BJ (cell line): ENCODE data around the gene RASGRF1. TPM values are rescaled to one million over a fixed set of nuclear protein-coding genes. Genes with fewer than 3 reads are reported as not detected.

Source experiments
- CTCF ChIA-PET: fragments of 350-600 bp; formaldehyde crosslinking; extraction: SDS; loops from one replicate; lab custom pipeline; 2021; ENCODE audit warnings: antibody characterized with exemption, inconsistent platforms; lab: Yijun Ruan, JAX
- POLR2A ChIA-PET: fragments of 300-600 bp; sonication (Branson Sonifier 250); formaldehyde crosslinking; extraction: SDS; loops from one replicate; lab custom pipeline; 2021; ENCODE audit warnings: antibody characterized with exemption; lab: Charles Lee
- DNase-seq: peaks from one replicate; pipeline ENCODE4 v3.0.0-alpha.2; 2011; ENCODE audit warnings: low read depth
- H3K27me3 ChIP-seq: 2 replicates; pipeline ENCODE4 v1.6.0; 2011; ENCODE audit warnings: low read length; ENCODE audit not compliant: control insufficient read depth, insufficient read depth
- H3K36me3 ChIP-seq: 2 replicates; pipeline ENCODE4 v1.5.1; 2011; ENCODE audit warnings: low read length; ENCODE audit not compliant: control insufficient read depth, insufficient read depth
- H3K4me3 ChIP-seq: 2 replicates; pipeline ENCODE4 v1.5.1; 2011; ENCODE audit warnings: low read depth, mild to moderate bottlenecking, control low read depth, low read length
- polyA plus RNA-seq: library from polyadenylated mRNA; depleted of rRNA; stranded (reverse); fragments of >200 nt; gene quantifications from 2 replicates; pipeline ENCODE4 v1.2.3, GENCODE V29; 2011
- TF ChIP-seq, protein P1 (sequence below): IDR thresholded peaks from 2 replicates; pipeline ENCODE4 v1.5.1; 2011; ENCODE audit warnings: low read depth, mild to moderate bottlenecking, control low read depth, inconsistent platforms, low read length, moderate library complexity; ENCODE audit not compliant: insufficient read depth

The RASGRF1 gene
- polyA plus RNA-seq, 1 experiment, result 0.31 TPM

DNA sequence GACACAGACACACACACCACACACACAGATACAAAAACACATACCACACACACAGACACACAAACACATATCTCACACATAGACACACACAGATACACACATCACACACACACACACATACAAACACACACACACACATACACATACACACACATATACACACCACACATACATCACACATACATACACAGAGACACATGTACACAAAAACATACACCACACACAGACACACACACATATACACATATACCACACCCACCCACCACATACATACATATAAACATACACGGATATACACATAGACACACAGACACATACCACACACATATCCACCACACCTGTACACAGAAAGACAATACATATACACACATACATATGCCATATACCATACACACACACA lies 66.7 kb downstream of the RASGRF1 start:
- Histone ChIP-seq H3K4me3 (no peak overlapping the region), H3K27me3 (no peaks in the 10 kb centered on the region), H3K36me3 (no peaks in the 10 kb centered on the region)
- ChIA-PET POLR2A (no interaction called here), CTCF (interaction anchor here (3.1 kb wide), 1 partner anchor 160 kb away, joined by 21 read pairs; no protein-coding TSS in a partner anchor)
- TF ChIP-seq, protein P1, sequence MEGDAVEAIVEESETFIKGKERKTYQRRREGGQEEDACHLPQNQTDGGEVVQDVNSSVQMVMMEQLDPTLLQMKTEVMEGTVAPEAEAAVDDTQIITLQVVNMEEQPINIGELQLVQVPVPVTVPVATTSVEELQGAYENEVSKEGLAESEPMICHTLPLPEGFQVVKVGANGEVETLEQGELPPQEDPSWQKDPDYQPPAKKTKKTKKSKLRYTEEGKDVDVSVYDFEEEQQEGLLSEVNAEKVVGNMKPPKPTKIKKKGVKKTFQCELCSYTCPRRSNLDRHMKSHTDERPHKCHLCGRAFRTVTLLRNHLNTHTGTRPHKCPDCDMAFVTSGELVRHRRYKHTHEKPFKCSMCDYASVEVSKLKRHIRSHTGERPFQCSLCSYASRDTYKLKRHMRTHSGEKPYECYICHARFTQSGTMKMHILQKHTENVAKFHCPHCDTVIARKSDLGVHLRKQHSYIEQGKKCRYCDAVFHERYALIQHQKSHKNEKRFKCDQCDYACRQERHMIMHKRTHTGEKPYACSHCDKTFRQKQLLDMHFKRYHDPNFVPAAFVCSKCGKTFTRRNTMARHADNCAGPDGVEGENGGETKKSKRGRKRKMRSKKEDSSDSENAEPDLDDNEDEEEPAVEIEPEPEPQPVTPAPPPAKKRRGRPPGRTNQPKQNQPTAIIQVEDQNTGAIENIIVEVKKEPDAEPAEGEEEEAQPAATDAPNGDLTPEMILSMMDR, result no peak
- DNase-seq, result no peak

DNA sequence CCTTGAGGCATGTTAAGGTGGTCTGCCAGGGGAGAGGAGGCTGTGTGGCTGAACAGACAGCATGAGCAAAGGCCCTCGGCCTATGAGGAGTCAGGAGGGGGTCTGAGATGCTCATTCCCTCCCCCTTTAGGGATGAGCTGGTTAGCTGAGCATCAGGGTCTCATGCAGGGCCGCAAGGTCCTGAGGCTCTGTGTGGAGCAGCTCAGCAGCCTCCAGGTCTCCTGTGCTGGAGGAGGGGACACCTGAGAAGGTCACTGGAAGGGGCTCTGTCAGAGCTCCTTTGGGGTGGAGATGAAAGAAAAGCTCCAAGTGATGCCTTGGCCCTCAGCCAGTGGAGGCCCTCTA lies 67.1 kb downstream of the RASGRF1 start:
- POLR2A ChIA-PET, result no interaction called here
- Histone ChIP-seq H3K36me3 (no peaks in the 10 kb centered on the region), H3K4me3 (no peak overlapping the region), H3K27me3 (no peaks in the 10 kb centered on the region)
- CTCF ChIA-PET, result interaction anchor here (3.1 kb wide), 1 partner anchor 160 kb away, joined by 21 read pairs; no protein-coding TSS in a partner anchor
- no peak for DNase-seq
- TF ChIP-seq, protein P1, result no peak

DNA sequence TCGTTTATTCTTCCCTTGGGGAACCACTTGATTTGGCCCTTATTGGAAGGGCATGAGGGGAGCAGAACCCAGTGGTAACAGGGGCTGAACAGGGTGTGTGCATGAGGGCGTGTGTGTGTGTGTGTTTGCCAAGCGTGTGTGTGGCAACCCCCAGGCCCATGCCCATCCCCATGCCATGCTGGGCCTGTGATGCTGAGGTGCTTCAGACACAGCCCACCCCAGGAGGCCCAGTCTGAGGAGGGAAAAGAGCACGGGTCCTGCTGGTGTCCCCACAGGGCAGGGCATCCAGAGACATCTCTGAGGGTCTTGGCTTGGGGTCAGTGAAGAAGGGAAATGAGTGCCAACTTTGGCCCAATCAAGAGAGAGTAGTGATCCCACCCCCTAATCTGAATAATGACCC lies 71.6 kb downstream of the RASGRF1 start:
- Histone ChIP-seq H3K4me3 (no peak overlapping the region), H3K36me3 (no peaks in the 10 kb centered on the region), H3K27me3 (no peaks in the 10 kb centered on the region; the same call in 1 of the 2 replicates)
- POLR2A ChIA-PET, result no interaction called here
- CTCF ChIA-PET, result interaction anchor here (1.6 kb wide), 1 partner anchor 166 kb away, joined by 6 read pairs; no protein-coding TSS in a partner anchor
- DNase-seq, result no peak
- TF ChIP-seq, protein P1, result no peak

DNA sequence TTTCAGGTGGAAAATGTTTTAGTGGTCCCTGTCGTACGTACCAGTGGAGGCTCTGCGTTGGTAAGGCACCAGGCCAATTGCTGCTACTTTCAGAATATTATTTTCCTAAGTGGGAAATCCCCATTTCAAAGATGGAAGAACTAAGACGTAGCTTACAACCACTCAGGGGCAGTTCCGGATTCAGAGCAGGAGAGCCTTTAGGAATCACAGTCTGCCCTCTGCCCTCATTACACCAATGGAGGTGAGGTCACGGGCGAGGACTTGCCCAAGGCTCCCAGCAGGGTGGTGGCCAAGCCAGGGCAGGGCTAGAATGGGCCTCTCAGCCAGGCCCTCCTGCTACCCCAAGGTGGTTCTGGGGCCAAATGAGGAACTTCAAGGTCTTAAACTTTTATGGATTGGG lies 72.6 kb downstream of the RASGRF1 start:
- no peak for DNase-seq
- TF ChIP-seq, protein P1, result no peak
- Histone ChIP-seq H3K27me3 (peaks cover 1% of the 10 kb centered on the region; the same call in 1 of the 2 replicates), H3K36me3 (no peaks in the 10 kb centered on the region), H3K4me3 (no peak overlapping the region)
- POLR2A ChIA-PET, result interaction anchor here (0.6 kb wide), 1 partner anchor 145 kb away, joined by 3 read pairs; the partner anchor contains the start of gene MORF4L1
- CTCF ChIA-PET, result interaction anchor here (0.9 to 1.6 kb wide), 3 partner anchors 8 to 167 kb away, joined by 5 to 7 read pairs (median 6); no protein-coding TSS in a partner anchor

DNA sequence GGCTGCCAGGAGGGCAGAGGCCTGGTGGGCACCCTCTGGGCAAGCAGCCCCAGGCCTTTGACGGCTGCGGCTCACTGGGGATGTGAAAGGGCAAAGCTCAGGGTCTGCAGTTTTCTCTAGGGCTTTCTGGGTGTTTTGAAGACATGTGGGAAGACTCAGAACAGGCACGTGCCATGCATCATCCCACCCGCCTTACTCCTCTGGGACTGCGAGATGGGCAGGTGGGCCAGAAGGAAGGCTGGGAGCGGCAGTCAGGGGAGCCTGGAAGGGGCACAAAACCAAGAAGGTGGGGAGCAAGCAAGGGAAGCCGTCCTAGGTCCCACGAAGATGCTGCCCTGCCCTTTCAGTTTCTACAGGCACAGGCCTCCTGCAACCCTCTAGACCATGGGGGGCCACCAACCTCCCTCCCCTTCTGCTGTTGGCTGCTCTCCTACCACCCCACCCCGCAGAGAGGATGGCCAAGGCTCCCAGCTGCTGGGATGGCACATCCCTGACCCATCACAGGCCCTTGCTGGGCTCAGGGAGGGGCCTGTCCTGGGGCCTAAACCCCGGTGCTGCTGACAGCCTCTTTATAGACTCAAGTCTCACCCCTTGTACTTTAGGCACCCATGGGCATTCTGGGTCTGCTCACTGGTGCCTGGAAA lies 73.9 kb downstream of the RASGRF1 start:
- TF ChIP-seq, protein P1, result no peak
- ChIA-PET CTCF (interaction anchor here (1.2 kb wide), 1 partner anchor 12 kb away, joined by 3 read pairs; no protein-coding TSS in a partner anchor), POLR2A (no interaction called here)
- no peak for DNase-seq
- Histone ChIP-seq H3K36me3 (no peaks in the 10 kb centered on the region), H3K4me3 (no peak overlapping the region), H3K27me3 (peaks cover 3% of the 10 kb centered on the region)
